Suprapubic skin (tissue), 3 donors: ENCODE results near the gene RFFL.

Experiments
- POLR2A ChIP-seq, 2 donors: fragments of 450-650 bp; IDR thresholded peaks; one replicate each; pipeline ENCODE4 v1.6.1; 2017; ENCODE audit warnings: antibody characterized with exemption in 2 of 2, mild to moderate bottlenecking in 2 of 2, moderate library complexity in 2 of 2
- TF ChIP-seq, protein P1 (sequence below), 2 donors: fragments of 200-600 bp in 1 of 2; fragments of 450-650 bp in 1 of 2; sonication (generic) in 1 of 2; IDR thresholded peaks; one replicate each; pipeline ENCODE4 v1.5.1; 2016 to 2019; ENCODE audit warnings: antibody characterized with exemption in 2 of 2, mild to moderate bottlenecking in 1 of 2, moderate library complexity in 1 of 2

- no peak for TF ChIP-seq POLR2A (IDR thresholded peaks at IDR 0.05)
- TF ChIP-seq, protein P1, sequence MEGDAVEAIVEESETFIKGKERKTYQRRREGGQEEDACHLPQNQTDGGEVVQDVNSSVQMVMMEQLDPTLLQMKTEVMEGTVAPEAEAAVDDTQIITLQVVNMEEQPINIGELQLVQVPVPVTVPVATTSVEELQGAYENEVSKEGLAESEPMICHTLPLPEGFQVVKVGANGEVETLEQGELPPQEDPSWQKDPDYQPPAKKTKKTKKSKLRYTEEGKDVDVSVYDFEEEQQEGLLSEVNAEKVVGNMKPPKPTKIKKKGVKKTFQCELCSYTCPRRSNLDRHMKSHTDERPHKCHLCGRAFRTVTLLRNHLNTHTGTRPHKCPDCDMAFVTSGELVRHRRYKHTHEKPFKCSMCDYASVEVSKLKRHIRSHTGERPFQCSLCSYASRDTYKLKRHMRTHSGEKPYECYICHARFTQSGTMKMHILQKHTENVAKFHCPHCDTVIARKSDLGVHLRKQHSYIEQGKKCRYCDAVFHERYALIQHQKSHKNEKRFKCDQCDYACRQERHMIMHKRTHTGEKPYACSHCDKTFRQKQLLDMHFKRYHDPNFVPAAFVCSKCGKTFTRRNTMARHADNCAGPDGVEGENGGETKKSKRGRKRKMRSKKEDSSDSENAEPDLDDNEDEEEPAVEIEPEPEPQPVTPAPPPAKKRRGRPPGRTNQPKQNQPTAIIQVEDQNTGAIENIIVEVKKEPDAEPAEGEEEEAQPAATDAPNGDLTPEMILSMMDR (IDR thresholded peaks at IDR 0.05) = no peak
Observed at GRCh38 chr17:34980353-34980680, 83.2 kb downstream of the RFFL start, which contains the start of gene LIG3.
